ENCODE data around the gene TDRD7.

- TF ChIP-seq POLR2A (IDR thresholded peaks at IDR 0.05; ENCODE audit: low read depth, low read length) (no peak), POLR2AphosphoS5 (IDR thresholded peaks at IDR 0.05; ENCODE audit: low read depth, low read length) (no peak), TAF1 (IDR thresholded peaks at IDR 0.05; ENCODE audit: borderline replicate concordance, low read depth, low read length) (no peak)
Measured at GRCh38 chr9:97507428-97507984, 95.6 kb downstream of the TDRD7 start.
